COLO668 (cell line): ENCODE measurements around the gene PTPN12.
"Not testable (repeated sequence)": the region's sequence is repeated elsewhere in the genome, so short reads cannot be mapped to it uniquely, and the experiment has no call there.

Experiments
- DNase-seq: peaks from one replicate; lab custom pipeline; 2025; ENCODE audit not compliant: unreplicated experiment; lab: John Stamatoyannopoulos, UW

Gene PTPN12

GRCh38 chr7:77537778-77538280, 734 bp downstream of the PTPN12 start:
- DNase-seq: peak; percentile 59

- peak; percentile 71 for DNase-seq
Measured at GRCh38 chr7:77538281-77539212, 1.5 kb downstream of the PTPN12 start.

GRCh38 chr7:77540402-77540822, 3.3 kb downstream of the PTPN12 start:
- DNase-seq: no peak

GRCh38 chr7:77540993-77541392, 3.9 kb downstream of the PTPN12 start:
- DNase-seq: not testable (repeated sequence)

GRCh38 chr7:77542409-77542808, 5.3 kb downstream of the PTPN12 start:
- DNase-seq: no peak

GRCh38 chr7:77542895-77543294, 5.8 kb downstream of the PTPN12 start:
- no peak for DNase-seq

- DNase-seq: no peak
Measured at GRCh38 chr7:77543910-77544309, 6.8 kb downstream of the PTPN12 start.

GRCh38 chr7:77544518-77544917, 7.4 kb downstream of the PTPN12 start:
- DNase-seq: no peak

- DNase-seq: no peak
Measured at GRCh38 chr7:77548206-77548605, 11.1 kb downstream of the PTPN12 start.

GRCh38 chr7:77549106-77549870, 12.2 kb downstream of the PTPN12 start:
- DNase-seq: no peak

GRCh38 chr7:77550586-77550985, 13.5 kb downstream of the PTPN12 start:
- DNase-seq: no peak

GRCh38 chr7:77553123-77553522, 16.0 kb downstream of the PTPN12 start:
- no peak for DNase-seq

GRCh38 chr7:77558284-77558967, 21.3 kb downstream of the PTPN12 start:
- no peak for DNase-seq

- no peak for DNase-seq
Measured at GRCh38 chr7:77561352-77561751, 24.3 kb downstream of the PTPN12 start.

GRCh38 chr7:77563275-77563674, 26.2 kb downstream of the PTPN12 start:
- DNase-seq: no peak

- DNase-seq: no peak
Measured at GRCh38 chr7:77565917-77566316, 28.8 kb downstream of the PTPN12 start.

- DNase-seq: no peak
Measured at GRCh38 chr7:77566421-77566820, 29.3 kb downstream of the PTPN12 start.

GRCh38 chr7:77569514-77570232, 32.6 kb downstream of the PTPN12 start:
- DNase-seq: no peak

GRCh38 chr7:77570330-77571011, 33.4 kb downstream of the PTPN12 start:
- DNase-seq: no peak

GRCh38 chr7:77571801-77572200, 34.7 kb downstream of the PTPN12 start:
- DNase-seq: no peak
